NCI-H2171 (cell line): ENCODE measurements around the gene OR5D18.
"Not testable (repeated sequence)": the region's sequence is repeated elsewhere in the genome, so short reads cannot be mapped to it uniquely, and the experiment has no call there.

ENCODE experiments used
- DNase-seq: peaks from one replicate; lab custom pipeline; 2025; lab: John Stamatoyannopoulos, UW

The OR5D18 gene

GRCh38 chr11:55819330-55819729 is at the start of gene OR5D18:
Gene OR5D18 (plus strand): TSS chr11:55819630. CDS start chr11:55819630, 0 bp downstream.
- no peak for DNase-seq

GRCh38 chr11:55773138-55773537 is 46.3 kb upstream of the OR5D18 start, which contains the start of gene OR5D13:
Gene OR5D13 (plus strand): TSS chr11:55773438. CDS start chr11:55773438, 0 bp downstream.
- DNase-seq: no peak

GRCh38 chr11:55791606-55792005 is 27.8 kb upstream of the OR5D18 start:
- no peak for DNase-seq

GRCh38 chr11:55793321-55793720 is 26.1 kb upstream of the OR5D18 start:
- no peak for DNase-seq

- DNase-seq: no peak
Measured at GRCh38 chr11:55795256-55795655, 24.2 kb upstream of the OR5D18 start, which contains the start of gene OR5D14. Gene OR5D14 (plus strand): TSS chr11:55795556. CDS start chr11:55795556, 0 bp downstream.

- no peak for DNase-seq
Measured at GRCh38 chr11:55806248-55806647, 13.2 kb upstream of the OR5D18 start.

- no peak for DNase-seq
Measured at GRCh38 chr11:55811067-55811466, 8.4 kb upstream of the OR5D18 start, which contains the start of gene OR5L1. Gene OR5L1 (plus strand): TSS chr11:55811367. CDS start chr11:55811467, 100 bp downstream.

GRCh38 chr11:55826919-55827318 is 7.5 kb downstream of the OR5D18 start, which contains the start of gene OR5L2:
Gene OR5L2 (plus strand): TSS chr11:55827219. CDS start chr11:55827219, 0 bp downstream.
- no peak for DNase-seq

- no peak for DNase-seq
Measured at GRCh38 chr11:55838452-55838851, 19.0 kb downstream of the OR5D18 start, which contains the start of gene OR5D16. Gene OR5D16 (plus strand): TSS chr11:55838752. CDS start chr11:55838752, 0 bp downstream.

GRCh38 chr11:55847453-55847852 is 28.0 kb downstream of the OR5D18 start:
- no peak for DNase-seq

- DNase-seq: no peak
Measured at GRCh38 chr11:55849037-55849436, 29.6 kb downstream of the OR5D18 start.

- DNase-seq: no peak
Measured at GRCh38 chr11:55852141-55852540, 32.7 kb downstream of the OR5D18 start.

- DNase-seq: no peak
Measured at GRCh38 chr11:55854704-55855103, 35.3 kb downstream of the OR5D18 start.

- DNase-seq: not testable (repeated sequence)
Measured at GRCh38 chr11:55867354-55867753, 47.9 kb downstream of the OR5D18 start.
